ENCODE measurements around the gene SETD5.
A peak's percentile ranks its signal among the peaks of the same experiment; 100 is the strongest.
"Not testable (repeated sequence)": the region's sequence is repeated elsewhere in the genome, so short reads cannot be mapped to it uniquely, and the experiment has no call there.

SETD5 gene

GRCh38 chr3:9474482-9474881 is 77.1 kb downstream of the SETD5 start:
- DNase-seq = no peak

DNA sequence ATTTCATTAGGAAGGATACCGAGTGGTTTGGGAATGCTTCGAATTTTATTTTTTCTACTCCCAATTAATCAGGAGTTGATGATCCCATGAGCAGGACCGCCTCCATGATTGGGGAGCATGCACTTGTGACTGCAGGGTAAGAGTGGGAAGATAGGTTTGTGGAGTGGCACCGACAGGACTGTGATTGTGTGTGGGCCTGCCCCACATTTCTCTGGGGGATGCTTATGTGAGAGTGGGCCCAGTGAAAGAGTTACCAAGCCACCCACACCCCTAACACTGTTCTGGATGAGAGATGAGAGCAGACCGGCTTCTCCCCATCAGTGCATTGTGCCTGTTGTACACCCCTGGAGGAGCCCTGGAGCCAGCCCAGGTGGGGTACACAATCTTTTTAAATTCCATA is 79.5 kb downstream of the SETD5 start:
- DNase-seq = no peak

DNA sequence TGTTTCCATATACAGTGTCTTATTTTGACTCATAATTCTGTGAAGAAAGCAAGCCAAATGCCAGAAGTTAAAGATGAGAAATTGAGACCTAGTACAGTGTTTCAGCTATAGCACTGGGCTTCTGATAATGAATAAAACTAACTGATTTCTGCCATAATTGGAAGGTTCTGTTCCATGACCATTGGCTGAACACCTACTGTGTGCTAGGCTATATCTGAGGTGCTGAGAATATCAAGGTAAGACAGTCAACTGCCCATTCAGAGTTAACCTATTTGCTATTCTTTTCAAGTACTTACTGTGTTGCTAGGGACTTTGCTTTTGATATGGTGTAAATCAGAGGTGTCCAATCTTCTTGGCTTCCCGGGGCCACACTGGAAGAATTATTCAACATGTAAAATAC is 82.8 kb downstream of the SETD5 start:
- DNase-seq = no peak

DNA sequence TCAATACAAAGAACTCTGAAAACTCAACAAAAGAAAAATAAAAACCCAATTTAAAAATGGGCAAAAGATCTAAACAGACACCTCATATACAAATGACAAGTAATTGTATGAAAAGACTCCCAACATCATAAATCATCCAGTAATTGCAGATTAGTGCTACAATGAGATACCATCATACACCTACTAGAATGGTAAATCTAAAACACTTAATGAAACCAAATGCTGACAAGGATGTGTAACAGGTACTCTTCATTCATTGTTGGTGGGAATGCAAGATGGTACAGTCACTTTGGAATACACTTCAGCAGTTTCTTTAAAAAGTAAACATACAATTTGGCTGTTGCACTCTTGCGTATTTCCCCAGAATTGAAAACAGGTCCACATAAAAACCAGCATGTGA is 87.8 kb downstream of the SETD5 start:
- no peak for DNase-seq

GRCh38 chr3:9491506-9491905 is 94.1 kb downstream of the SETD5 start:
- DNase-seq = no peak

GRCh38 chr3:9494036-9494435 is 96.6 kb downstream of the SETD5 start:
- DNase-seq = not testable (repeated sequence)

DNA sequence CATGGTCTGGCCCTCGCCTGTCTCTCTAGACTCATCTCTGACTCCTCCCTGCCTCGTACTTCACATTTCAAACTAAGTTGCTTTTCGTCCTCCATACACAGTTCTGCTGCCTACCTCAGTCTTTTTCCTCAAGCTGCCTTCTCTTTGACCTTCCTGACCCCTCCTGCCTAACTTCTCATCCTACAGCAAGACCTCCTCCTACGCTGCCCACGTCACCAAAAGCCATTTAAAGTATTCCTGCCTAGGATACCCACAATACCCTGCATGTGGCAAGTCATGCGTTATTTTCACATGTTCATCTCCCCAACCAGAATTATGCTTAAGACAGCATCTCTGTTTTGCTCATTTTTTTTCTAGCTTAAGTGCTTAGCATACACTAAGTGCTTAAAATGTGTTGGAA is 99.5 kb downstream of the SETD5 start:
- DNase-seq = no peak

DNA sequence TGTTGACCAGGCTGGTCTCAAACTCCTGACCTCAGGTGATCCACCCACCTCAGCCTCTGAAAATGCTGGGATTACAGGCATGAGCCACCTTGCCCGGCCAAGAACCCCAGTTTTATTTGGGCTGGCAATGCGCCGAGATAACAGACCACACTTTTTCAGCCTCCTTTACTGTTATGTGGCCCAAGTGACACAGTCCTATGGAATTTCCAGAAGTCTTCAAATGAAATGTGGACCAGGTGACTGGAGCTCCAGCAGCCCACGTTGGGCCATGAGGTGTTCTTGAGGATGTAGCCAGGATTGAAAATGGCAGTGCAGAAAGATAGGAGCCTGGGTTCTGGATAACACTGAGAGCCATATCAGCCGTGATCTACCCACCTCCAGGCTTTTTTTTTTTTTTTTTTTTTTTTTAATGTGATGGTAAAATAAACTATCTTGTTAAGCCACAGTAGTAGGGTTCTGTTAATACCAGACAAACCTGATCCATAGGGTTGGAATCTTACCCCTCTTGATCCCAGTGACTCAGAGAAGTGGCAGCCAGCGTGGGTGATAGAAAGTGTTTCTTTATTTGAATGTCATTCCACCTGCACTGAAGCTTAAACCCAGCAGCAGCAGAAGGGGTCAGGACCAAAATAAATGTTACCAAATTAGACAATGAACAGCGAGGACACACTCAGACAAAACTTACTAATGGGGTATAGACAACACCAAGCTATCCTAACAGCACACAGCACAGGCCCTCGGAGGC is 100.6 kb downstream of the SETD5 start:
- no peak for DNase-seq

- DNase-seq = no peak
These were observed 101.4 kb downstream of the SETD5 start for GRCh38 chr3:9498781-9499180.

DNA sequence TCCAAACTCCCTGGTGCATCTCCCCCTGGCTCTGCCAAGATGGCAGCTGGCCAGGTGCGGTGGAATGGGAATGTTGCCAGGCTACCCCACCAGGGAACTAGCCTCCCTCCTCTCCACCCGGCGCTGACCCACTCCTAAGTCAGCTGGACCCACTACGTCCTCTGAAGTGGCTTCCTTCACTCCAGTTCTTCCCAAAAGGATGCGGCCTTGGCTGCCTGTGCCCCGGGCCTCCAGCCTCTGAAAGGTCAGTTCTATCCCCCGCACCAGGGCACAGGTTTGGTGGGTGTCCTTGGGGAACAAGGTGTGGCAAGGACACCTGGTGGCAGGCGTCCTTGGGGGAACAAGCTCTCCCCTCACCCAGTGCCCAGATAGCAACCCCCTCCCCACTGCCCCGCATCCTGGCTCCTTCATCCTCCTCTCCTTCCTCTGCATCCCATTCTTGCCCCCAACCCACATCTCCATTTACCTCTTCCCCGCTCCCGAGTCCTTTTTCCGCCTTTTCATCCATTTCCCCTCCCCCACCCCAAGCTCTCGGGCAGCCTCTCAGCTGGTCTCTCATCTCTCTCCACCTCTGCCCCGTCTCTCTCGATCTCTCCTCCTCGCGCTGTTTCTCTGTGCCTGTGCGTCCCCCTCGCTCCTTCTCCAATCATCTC is 102.2 kb downstream of the SETD5 start:
- no peak for DNase-seq

DNA sequence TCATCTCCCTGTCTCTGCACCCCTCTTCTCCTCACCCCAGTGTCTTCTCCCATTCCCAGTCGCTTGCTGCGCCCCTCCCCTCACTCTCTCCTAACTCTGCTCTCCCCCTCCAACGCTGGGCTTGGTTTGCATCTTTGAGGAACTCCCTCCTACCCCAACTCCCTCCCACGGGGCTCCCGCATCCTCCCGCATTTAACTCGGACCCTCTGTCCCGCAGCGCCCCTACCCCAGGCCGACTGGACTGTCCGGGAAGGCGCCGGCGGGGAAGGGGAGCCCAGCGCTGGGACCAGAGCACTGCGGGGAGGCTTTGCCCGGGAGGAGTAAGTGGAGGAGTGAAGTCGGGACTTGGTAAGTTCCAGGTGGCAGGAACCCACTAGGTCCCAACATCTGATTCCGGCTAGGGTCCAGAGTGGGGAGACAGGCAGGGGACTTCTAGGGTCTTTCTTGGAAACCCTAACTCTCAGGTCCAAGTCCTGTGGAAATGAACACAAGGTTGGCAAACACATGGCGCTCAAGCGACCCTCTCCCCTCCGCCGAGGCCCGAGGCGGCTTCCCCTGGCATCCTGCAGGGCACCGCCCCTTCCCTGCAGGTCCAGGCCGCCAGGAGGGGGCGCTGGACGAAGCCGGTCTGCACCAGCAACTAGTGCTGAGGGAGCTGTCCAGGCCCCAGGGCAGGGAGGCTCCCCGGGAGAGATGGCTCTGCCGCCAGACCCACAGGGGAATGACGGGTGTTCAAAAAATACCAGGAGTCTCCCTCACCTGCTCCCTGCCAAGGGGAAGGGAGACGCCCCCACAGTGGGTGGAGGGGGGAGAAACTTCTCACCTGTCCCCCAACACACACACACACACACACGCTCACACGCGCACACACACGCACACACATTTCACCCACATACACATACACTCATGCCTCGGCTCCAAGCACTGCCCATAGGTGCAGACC is 103.0 kb downstream of the SETD5 start:
- no peak for DNase-seq

GRCh38 chr3:9501226-9501625 is 103.8 kb downstream of the SETD5 start:
- no peak for DNase-seq

DNA sequence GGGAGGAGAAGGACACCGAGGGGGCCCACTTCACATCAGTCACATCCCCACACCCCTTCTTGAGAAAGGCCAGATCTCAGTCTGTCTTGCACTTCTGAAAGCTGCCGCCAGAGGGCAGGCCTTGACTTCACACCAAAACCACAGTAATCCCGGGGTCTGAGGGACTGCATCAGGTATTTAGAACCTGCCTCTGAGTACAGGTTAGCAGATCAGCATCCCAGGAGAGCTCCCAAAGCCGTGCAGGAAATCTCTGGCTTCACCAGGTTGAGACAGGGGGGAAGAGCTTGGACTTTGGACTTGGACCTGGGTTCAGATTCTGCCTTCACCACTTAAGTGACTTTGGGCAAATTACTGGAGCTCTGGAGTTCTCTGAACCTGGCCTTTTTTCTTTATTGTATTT is 105.9 kb downstream of the SETD5 start:
- DNase-seq = peak; percentile 4

GRCh38 chr3:9507586-9508578 is 110.5 kb downstream of the SETD5 start:
- DNase-seq = no peak

- no peak for DNase-seq
These were observed 111.4 kb downstream of the SETD5 start for GRCh38 chr3:9508781-9509180.

DNA sequence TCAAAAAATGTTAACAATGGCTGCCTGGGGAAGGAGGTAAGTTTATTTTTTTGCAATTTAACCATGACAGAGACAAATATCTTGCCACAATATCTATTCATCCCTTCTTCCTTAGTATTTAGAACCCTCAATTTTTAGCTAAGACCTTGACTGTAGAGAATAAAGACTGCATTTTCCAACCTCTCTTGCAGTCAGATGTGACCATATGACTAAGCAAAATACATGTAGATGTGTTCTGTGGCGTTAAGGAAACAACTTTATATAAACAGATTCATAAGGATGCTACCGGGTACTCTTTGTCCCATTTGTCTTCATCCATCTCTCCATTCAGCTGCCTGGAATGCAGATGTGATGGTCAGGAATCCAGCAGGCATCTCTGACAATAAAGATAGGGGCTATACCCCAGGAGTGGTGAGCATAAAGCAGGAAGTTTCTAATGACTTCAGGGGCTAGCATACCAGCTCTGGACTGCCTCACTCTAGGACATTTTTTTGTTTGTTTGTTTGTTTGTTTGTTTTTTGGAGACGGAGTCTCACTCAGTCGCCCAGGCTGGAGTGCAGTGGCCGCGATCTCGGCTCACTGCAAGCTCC is 115.1 kb downstream of the SETD5 start:
- DNase-seq = no peak

- no peak for DNase-seq
These were observed 116.9 kb downstream of the SETD5 start for GRCh38 chr3:9514306-9514705.

- no peak for DNase-seq
These were observed 117.5 kb downstream of the SETD5 start for GRCh38 chr3:9514956-9515355.

GRCh38 chr3:9525078-9525477 is 127.7 kb downstream of the SETD5 start:
- DNase-seq = no peak
